GM19463 (cell line): Measurements from ENCODE around the gene NBAS.
"Not testable (repeated sequence)": the region's sequence is repeated elsewhere in the genome, so short reads cannot be mapped to it uniquely, and the experiment has no call there.

Experiments used
- ATAC-seq: cut with Tn5 transposase; IDR thresholded peaks from one replicate; pipeline ENCODE4 v1.9.1; 2021; ENCODE audit warnings: mild to moderate bottlenecking, moderate library complexity; ENCODE audit not compliant: unreplicated experiment

The NBAS gene

DNA sequence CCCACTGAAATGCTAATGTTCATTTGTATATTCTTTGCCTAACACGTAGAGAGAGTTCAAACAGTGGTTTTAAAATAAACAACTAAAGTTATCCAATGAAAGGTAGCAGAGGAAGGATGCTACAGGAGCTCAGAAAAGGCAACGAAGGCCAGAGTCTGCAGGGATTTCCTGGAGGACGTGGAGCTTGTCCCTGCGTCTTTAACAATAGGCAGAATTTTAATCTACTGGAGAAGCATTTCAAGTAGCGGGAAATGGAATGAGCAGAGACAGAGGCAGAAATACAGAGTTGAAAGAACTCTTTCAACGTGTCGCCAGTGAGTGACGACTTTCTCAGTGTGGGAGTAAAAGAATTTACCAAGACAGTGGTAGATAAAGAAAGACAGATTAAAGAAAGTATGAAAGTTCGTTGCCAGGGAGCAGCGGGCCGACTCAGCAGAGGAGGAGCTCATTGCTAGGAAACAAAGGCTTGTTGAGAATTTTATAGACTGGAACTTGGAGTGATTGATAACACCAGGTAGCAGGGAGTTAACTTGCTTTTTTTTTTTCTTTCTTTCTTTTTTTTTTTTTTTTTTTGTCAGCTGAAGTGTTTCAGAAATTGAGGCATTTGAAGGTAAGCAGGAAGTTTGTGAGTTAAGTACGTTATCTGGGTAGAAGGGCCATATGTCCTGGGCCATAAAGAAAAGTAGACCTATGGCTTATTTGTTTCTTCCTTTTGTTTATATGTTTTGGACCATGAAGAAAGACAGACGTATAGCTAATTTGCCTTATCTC is 625 bp upstream of the NBAS start:
- ATAC-seq: peak; percentile 4

DNA sequence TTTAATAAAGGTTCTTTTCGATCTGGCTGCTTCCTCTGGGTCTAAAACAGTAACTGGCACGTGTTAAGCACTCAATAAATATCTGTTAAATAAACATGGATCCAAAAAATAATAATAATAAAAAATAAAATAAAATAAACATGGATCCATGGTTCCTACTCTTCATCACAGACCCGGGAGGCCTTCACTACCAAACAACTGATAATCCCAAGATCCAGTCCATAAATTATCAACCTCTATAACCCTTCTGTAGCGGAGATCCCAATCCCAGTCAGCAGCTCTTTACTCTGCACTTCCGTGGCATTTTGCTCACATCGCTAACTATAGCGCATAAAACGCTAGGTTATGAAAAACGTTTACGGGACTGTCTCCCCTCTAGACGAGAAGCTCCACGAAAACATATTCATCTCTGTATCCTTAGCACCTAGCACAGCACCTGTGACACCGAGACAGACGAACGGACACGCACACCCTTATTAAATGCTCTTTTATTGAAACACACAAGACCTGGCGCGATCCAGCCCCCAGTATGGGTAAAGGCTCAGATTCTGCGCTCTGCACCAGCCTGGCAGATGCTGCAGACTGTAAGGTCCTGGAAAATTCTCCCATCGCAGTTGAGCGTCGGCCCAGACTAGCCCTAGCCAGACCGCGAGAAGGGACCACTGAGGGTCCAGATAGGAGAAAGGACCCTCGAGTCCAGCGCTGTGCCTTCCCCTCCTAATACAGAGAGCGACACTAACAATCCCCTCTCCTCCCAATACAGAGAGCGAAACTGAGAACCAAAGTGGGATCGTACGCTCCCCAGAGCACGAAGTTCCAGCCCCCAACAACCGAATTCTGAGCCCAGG is 770 bp downstream of the NBAS start:
- ATAC-seq: peak; percentile 37

DNA sequence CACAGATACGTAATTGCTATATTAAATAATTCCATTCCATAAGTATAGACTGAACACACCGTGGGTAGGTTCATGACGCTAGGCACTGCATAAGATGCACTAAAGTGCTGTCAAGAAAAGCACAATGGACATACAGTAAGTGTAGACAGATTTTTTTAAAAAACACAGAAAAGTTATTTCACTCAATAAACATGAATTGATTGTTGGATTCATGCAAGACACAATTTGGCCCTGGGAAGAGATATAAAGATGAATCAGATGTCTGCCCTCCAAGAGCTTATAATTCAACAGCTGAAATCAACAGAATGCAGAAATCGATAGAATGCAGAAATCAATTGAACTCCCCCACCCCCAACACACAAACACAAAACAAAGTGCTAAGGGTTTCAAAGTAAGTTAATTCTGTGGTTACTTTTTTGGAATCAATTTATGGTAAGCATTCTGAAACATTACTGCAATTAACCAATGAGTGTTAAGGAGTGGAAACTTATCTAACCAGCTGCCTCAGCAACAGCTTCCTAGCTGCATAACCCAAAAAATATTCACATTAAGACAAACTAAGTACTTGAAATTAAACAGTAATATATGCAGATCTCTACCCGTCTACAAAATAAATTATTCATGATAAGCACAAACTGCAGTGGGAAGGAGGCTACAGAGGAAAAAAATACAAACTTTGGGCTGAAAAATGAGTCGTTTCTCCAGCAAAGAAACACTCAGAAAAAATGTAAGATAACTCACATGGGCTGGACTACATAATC is 1.6 kb downstream of the NBAS start:
- no peak for ATAC-seq

DNA sequence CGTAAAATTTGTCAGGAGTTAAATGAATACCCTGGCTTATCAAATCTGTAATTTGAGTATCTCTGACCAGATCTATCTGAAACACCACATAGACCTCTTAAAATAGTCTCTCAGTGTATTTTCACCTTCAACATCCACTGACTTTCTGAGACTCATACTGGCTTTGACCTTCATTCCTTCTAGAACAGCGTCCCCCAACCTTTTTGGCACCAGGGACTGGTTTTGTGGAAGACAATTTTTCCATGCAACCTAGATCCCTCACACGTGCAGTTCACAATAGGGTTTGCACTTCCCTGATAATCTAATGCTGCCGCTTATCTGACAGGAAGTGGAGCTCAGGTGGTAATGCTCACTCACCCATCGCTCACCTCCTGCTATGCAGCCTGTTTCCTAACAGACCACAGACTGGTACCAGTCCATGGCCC is 3.2 kb downstream of the NBAS start:
- no peak for ATAC-seq

DNA sequence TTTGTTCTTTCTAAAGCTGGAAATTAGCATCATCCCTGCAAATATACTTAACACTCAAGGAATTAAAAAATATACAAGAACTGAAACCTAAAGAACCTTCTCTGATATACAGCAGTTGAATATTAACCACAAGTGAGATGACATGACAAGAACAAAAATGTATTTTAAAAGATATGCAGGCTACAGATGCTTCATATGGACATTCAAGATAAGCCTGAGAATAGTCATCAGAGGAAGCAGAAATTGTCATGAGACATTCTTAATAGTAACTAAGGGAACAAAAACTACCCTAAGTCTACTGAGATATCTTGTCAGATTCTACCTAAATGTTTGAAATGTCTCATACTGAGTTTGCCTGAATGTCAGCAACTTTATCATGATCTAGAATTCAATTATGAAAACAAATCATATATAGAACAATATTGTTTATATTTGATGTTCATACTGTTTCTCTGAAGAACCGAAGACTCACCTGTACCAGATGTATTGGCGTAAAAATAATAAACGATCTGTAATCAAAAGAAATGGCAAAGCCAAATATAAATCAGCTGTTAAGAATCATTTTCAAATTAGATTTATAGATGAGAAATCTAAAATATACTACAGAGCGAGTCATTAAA is 4.7 kb downstream of the NBAS start:
- ATAC-seq: no peak

DNA sequence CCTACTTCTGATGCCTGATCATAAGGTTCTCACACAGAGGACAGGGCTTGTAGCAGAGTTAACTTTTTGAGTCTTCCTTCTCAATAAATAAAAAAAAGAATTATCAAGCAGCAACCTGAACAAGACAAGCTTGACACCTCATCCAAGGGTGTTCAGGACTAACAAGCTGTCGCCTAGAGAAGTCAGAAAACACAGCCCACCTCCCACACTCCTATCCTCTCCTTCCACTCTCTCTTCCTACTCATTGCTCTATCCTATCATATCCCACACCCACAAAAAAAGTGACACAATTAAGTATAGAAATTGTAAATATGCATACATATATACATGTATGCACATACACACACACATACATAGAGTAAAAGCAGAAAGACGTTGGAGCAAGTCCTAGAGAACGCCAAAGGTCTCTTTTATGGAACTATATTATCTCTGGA is 5.4 kb downstream of the NBAS start:
- no peak for ATAC-seq

DNA sequence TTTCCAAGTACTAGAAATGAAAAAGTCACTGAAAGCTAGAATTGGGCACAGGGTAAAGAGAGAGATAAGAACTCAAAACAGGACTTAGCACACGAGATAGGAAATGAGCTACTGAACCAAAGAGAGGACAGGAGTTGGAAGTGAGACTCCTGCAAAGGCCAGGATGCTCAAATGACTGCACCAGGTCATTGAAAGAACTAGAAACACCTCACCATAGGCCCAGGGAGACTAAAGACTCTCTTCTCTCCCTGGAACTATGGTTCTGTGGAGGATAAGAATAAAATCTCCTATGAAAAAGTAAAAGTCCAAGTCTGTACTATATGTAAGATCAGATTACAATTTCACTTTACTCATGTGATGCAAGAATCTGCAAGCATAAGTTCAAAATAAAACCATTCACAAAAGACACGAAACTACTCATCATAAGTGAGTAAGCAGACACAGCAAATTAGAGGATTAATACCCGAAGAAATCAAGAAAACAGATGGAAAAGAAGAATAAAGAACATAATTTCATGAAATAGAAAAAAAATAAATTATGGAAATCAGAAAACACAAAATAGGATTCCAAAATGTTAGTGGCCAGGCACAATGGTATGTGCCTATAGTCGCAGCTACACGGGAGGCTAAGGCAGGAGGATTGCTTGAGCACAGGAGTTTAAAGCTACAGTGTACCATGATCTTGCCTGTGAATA is 6.5 kb downstream of the NBAS start:
- no peak for ATAC-seq

DNA sequence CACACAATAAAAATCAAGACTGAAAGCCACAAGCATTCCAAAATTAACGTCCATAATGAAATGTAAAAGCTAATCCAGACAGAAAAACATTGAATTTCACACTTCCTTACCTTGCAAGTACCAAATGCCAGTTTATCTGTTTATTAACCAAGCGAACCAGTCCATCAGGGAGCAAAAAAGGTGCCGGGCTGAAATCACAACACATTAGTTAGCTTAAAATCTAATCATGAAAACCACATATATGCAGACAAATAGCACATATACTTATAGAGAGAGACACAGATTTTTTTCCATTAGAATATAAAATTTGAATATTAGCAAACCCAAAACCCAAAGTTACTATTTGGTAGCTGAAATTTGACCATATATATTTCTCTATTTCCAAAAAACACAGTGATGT is 7.2 kb downstream of the NBAS start:
- ATAC-seq: no peak

DNA sequence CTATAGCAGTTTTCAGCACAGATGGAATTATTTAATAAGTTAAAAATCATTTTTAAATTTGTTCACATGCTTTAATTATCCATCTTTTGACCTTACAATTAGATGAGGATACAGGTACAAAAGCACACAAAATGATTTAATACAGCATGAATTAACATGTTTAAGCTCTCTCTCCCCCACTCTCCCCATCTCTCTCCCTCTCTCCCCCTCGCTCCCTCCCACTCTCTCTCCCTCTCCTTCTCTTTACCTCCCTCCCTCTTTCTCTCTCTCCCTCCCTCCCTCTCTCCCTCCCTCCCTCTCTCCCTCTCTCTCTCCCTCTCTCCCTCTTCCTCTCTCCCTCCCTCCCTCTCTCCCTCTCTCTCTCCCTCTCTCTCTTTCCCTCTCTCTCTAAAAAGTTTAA is 7.6 kb downstream of the NBAS start:
- no peak for ATAC-seq

DNA sequence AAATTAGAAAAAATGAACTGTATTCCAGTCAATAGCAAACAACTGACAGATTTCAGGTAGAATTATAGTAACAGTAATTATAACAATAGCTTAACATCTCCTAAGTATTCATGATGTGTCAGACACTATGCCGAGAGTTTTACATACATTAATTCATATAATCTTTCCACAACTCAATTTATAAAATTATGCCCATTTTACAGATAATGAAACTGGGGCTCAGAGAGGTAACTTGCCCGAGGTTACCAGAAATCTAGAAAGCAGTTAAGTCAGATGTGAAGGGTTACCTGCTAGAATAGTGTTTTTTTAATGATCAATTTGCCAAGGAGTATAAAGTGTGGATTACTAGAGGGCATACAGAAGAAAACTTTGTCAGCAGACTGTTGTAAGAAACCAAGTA is 12.2 kb downstream of the NBAS start:
- no peak for ATAC-seq

DNA sequence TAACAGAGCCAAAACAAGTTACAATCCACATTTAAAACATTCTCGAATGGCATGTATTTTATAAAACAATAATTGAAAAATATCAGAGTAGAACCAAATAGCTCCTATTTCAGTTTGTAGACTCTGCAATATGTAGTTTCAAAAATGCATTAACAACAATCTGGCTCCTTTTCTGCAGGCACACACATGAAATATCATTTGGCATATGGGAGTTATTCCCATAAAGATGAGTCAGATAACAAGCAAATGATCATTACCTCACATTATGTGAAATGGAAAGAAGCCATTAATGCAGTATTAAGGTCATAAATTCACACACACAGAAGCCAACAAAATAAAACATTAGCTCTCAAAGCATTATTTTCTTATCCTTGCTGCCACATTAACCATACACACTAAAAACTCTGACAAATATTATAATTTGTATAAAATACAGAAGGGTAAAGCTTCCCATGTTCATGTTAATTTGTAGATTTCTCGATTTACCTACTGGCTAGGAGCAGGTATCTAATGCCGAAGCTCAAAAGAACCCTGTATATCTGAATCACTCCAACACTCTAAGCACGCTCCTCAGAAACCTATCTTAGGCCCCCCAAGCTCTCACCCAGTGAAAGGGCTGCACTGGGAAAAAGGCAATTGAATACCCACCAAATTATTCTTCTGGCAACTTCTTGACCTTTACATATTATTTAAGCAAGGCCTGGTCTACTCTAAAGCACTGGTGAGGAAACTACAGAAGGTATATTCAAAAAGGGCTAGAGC is 13.8 kb downstream of the NBAS start:
- no peak for ATAC-seq

DNA sequence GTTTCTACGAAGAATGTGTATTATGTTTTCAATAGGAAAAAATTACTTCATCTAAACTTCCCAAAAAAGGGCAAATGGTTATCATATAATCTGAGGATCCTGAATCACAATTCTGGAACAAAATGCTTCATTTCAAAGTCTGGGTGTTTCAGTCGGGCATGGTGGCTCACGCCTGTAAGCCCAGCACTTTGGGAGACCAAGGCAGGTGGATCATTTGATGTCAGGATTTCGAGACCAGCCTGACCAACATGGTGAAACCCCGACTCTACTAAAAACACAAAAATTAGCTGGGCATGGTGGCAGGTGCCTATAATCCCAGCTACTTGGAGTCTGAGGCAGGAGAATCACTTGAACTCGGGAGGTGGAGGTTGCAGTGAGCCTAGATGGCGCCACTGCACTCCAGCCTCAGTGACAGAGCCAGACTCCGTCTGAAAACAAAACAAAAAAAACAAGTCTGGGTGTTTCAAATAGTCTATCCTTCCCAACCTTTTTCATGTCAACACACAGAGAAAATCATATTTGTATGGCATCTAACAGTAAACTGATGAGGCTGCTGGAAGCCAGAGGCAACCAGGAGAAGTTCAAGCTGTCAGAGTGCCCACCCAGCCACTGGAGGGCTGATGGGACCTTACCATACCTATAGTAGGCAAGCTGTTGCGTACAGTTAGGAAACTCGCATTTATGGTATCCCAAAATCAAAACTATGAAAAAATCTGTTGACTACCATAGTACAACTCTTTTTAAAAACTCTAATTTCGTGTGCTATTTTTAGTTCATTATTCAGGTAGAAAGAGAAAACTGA is 14.6 kb downstream of the NBAS start:
- no peak for ATAC-seq

DNA sequence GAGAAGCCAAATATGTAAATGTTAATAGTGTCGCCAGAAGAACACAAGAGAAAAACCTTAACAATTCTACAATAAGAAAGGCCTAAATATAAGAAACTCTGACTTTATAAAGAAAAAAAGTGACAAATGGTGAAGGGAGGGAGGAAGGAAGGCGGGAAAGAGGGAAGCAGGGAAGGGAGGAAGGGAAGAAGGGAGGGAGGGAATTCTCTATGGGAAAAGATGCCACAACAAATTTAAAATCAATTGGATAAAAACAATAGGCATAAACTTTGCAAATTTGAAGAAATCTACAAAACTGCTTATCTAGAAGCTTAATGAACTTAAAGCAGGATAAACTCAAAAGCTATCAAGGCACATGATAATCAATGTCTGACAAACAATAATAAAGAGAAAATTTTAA is 16.9 kb downstream of the NBAS start:
- ATAC-seq: no peak

DNA sequence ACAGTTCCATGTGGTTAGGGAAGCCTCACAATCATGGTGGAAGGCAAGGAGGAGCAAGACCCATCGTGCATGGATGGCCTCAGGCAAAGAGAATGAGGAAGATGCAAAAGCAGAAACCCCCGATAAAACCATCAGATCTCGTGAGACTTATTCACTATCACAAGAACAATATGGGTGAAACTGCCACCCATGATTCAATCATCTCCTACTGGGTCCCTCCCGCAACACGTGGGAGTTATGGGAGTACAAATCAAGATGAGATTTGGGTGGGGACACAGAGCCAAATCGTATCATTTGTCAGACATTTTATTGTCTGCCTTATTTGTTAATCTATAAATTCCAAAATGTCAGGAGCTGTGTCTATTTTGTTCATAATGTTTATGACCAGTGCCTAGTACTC is 17.6 kb downstream of the NBAS start:
- no peak for ATAC-seq

DNA sequence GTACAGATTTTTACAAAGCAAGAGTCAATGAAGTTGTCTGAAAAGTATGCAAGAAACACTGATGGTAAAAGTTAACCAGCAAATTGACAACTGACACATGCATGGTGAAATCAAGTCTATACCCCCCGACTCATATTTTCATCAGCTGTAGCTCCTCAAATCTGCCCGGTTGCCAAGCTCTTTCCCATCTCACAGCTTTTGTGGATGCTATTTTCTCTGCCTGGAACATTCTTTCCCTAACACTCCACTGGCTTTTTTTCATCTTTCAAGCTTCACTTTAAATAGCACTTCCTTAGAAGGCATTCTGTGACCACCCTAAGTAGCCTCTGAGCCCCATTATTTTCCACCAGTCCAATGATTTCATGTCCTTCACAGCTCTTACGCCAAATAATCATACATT is 18.1 kb downstream of the NBAS start:
- ATAC-seq: no peak

DNA sequence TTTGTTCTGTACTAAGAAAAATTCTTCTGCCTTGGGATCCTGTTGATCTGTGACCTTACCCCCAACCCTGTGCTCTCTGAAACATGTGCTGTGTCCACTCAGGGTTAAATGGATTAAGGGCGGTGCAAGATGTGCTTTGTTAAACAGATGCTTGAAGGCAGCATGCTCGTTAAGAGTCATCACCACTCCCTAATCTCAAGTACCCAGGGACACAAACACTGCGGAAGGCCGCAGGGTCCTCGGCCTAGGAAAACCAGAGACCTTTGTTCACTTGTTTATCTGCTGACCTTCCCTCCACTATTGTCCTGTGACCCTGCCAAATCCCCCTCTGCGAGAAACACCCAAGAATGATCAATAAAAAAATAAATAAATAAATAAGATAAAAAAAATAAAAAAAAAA is 18.9 kb downstream of the NBAS start:
- not testable (repeated sequence) for ATAC-seq

DNA sequence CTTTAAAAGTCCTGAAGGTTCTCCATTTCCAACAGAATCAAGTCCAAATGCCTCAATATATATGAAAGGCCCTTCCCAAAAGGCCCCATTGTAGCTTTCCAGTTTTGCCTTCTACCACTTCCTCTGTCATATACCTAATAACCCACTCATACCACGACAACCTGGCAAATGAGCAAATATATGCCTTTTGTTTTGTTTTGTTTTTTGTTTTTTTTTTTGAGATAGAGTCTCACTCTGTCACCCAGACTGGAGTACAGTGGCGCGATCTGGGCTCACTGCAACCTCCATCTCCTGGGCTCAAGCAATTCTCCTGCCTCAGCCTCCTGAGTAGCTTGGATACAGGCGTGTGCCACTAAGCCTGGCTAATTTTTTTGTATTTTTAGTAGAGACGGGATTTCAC is 20.6 kb downstream of the NBAS start:
- ATAC-seq: not testable (repeated sequence)

DNA sequence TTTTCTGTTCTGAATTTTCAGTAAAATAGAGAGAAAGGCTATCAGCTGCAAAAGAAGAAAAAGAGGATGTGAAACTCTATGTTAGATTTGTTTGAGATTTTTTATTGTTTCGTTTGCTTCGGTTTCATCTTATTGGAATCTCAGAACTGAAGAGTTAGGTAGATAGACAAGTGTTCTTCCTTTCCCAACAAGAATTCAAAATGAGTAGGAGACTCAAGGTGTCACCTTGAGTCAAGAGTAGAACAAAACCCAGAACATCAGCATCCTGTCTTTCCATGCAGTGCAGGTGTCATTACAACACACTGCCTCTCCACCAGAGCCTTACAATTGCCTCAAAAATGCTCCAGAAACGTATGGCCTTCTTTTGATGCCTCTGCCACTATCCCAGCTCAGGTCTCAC is 21.1 kb downstream of the NBAS start:
- ATAC-seq: peak; percentile 72

DNA sequence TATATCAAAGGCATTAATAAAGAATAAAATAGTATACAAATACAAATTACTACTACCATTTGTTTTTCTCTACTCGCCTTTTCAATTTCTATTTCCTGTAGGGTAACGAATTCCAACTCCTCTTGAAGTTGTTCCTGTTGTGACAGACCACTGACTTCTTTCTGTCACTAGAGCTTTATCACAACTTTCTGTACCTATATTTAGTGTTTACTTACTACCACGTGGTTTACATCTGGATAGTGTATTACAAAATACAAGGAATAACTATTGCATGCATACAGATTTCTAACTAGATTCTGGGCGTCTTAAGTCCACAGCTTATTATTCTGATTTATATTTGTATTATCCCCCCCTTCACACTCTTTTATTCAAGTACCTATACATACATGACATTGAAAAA is 22.3 kb downstream of the NBAS start:
- no peak for ATAC-seq
